Medulla oblongata (tissue), 1 donor: ENCODE measurements around the gene MRPL53.
"Not testable (repeated sequence)": the region's sequence is repeated elsewhere in the genome, so short reads cannot be mapped to it uniquely, and the experiment has no call there.

Experiments used
- DNase-seq: peaks from one replicate; pipeline ENCODE4 v3.0.0-alpha.2; 2015; ENCODE audit errors: extremely low spot score

The MRPL53 gene

GRCh38 chr2:74502720-74503505 is 30.4 kb upstream of the MRPL53 start:
- no peak for DNase-seq

GRCh38 chr2:74502147-74502719 is 29.8 kb upstream of the MRPL53 start:
- no peak for DNase-seq

GRCh38 chr2:74501335-74502071 is 29.0 kb upstream of the MRPL53 start:
- no peak for DNase-seq

GRCh38 chr2:74500578-74500946 is 28.1 kb upstream of the MRPL53 start:
- DNase-seq = no peak

- DNase-seq = no peak
Observed at GRCh38 chr2:74499940-74500577, 27.6 kb upstream of the MRPL53 start.

- DNase-seq = no peak
Observed at GRCh38 chr2:74499267-74499939, 26.9 kb upstream of the MRPL53 start, which contains the start of gene LBX2. Gene LBX2 (minus strand): TSS chr2:74499603. CDS start chr2:74499537, 66 bp downstream.

GRCh38 chr2:74498500-74499266 is 26.2 kb upstream of the MRPL53 start:
- DNase-seq = no peak

GRCh38 chr2:74497777-74498499 is 25.5 kb upstream of the MRPL53 start:
- DNase-seq = no peak

- no peak for DNase-seq
Observed at GRCh38 chr2:74496997-74497776, 24.7 kb upstream of the MRPL53 start.

- no peak for DNase-seq
Observed at GRCh38 chr2:74495440-74495839, 23.0 kb upstream of the MRPL53 start.

- no peak for DNase-seq
Observed at GRCh38 chr2:74493546-74493945, 21.1 kb upstream of the MRPL53 start.

GRCh38 chr2:74491648-74492544 is 19.4 kb upstream of the MRPL53 start:
- DNase-seq = no peak

- DNase-seq = no peak
Observed at GRCh38 chr2:74489906-74490305, 17.4 kb upstream of the MRPL53 start.

GRCh38 chr2:74488643-74489481 is 16.4 kb upstream of the MRPL53 start:
- no peak for DNase-seq

- DNase-seq = no peak
Observed at GRCh38 chr2:74486141-74486540, 13.7 kb upstream of the MRPL53 start.

GRCh38 chr2:74483675-74484164 is 11.2 kb upstream of the MRPL53 start:
- not testable (repeated sequence) for DNase-seq
